ENCODE measurements around the gene SLC12A3.
A peak's percentile ranks its signal among the peaks of the same experiment; 100 is the strongest.
"Not testable (repeated sequence)": the region's sequence is repeated elsewhere in the genome, so short reads cannot be mapped to it uniquely, and the experiment has no call there.

Gene SLC12A3

DNA sequence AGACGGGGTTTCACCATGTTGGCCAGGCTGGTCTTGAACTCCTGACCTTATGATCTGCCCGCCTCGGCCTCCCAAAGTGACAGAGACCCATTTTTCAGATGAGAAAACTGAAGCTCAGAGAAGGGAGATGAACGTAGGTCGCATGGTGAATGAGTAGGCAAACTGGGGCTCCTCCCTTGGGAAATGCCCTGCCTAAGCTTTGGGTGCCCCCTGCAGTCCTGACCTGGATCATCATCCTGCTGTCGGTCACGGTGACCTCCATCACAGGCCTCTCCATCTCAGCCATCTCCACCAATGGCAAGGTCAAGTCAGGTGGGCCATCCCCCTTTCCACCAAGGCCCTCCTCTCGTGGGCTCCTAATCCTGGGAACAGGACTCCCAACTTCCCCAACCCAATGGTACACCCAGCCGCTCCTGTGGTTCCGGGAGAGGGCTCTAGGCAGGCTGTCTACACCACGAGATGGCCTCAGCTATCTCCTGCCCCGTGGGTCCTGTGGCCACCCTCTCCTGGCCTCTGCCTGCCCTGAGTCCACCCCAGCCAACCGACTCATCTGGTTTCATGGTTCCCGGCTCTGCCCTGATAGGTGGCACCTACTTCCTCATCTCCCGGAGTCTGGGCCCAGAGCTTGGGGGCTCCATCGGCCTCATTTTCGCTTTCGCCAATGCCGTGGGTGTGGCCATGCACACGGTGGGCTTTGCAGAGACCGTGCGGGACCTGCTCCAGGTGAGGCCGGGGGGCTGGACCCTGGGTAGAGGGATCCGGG lies 4.7 kb downstream of the SLC12A3 start:
- peak; percentile 38 to 43 for DNase-seq

DNA sequence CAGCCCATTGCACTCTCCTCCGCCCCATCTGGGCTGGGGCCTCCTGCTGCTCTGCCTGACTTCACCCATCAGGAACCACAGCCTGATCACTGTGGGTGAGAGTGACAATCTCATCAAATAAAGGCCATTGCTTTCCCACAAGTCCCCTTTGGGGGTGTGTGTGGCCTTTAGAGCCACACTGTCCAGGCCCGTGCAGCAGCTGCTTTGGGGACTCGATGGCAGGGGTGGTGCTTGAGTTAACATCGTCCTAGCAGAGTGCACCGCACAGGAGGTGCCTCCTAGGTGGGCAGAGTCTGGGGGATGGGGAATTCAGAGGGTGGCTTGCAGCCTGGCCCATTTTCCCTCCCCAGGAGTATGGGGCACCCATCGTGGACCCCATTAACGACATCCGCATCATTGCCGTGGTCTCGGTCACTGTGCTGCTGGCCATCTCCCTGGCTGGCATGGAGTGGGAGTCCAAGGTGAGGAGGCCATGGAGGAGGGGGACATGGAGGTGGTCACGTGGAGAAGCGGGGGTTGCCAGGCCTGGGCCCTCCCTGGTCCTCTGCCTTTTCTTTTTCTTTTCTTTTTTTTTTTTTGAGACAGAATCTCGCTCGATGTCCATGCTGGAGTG lies 5.4 kb downstream of the SLC12A3 start:
- DNase-seq: no peak

DNA sequence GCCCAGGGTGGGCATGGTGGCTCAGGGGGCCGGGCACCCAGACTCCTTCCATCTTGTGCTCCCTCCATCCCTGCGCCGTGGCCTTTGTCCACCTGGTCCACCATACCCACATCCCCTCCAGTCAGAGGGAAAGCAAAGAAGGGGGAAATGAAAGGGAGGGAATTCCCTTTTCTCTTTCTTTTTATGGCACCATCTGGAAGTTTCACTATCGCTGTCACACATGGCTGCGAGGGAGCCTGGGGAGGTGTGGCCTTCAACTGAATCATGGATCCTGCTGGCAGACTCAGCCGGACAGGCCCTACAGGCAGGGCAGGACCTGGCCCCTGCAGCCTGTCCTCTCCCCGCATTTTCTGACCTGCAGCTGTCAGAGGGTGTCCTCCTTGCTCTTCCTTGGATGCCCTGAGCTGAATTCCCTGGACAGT lies 6.2 kb downstream of the SLC12A3 start:
- DNase-seq: no peak

DNA sequence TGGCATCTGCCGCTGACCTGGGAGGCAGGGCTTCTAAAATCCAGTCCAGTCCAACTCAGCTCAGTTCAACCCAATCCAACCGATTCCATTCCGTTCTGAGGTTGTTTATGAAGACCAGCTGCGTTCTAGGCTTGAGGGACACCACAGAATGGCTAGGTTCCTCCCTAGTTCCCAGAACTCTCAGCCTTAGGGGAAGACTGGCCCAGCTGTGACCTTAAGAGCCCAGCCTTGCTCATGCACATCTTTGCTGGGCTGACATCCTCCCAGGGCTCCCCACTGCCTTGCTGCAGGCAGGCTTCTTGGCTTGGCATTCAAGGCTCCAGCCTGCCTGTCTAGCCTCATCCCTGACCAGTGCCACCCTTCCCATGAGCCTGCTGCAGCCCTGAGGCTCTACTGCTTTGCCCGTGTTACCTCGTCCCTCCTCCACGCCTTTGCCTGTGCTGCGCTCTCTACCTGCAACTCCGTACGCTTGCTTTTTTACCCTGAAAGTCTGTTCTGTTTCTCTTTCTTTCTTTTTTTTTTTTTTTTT lies 7.9 kb downstream of the SLC12A3 start:
- no peak for DNase-seq

DNA sequence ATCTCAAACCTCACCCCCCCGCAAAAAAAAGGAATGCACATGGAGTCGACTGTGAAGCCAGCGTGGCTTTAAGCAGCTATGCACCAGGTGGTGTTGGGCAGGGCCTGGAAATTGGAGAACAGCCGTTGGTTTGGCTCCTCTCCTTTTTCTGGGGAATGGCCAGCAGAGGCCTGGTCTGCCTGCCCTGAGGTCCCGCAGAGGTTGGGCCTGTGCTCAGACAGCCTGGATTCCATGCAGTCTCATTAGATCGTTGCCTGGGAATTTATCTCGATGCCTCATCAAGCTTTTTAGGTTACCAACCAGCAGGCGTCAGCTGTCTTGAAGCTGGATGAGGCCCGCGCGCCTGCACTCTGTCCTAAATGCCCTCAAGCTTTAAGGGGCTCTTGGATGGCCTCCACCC lies 9.8 kb downstream of the SLC12A3 start:
- no peak for DNase-seq

DNA sequence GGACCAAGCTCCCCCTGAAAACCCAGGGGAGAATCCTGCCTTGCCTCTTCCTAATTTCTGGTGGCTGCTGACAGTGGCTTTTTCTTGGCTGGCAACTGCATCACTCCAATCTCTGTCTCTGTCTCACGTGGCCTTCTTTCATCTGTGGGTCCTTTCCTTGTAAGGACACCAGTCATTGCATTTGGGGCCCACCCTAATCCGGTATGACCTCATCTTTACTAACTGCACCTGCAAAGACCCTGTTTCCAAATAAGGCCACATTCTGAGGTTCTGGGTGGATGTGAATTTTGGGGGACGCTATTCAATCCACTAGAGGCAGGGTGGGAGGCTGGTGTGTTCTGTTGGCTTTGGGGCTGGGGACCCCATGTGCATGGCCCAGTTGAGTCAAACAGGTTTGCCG lies 11.0 kb downstream of the SLC12A3 start:
- DNase-seq: no peak

DNA sequence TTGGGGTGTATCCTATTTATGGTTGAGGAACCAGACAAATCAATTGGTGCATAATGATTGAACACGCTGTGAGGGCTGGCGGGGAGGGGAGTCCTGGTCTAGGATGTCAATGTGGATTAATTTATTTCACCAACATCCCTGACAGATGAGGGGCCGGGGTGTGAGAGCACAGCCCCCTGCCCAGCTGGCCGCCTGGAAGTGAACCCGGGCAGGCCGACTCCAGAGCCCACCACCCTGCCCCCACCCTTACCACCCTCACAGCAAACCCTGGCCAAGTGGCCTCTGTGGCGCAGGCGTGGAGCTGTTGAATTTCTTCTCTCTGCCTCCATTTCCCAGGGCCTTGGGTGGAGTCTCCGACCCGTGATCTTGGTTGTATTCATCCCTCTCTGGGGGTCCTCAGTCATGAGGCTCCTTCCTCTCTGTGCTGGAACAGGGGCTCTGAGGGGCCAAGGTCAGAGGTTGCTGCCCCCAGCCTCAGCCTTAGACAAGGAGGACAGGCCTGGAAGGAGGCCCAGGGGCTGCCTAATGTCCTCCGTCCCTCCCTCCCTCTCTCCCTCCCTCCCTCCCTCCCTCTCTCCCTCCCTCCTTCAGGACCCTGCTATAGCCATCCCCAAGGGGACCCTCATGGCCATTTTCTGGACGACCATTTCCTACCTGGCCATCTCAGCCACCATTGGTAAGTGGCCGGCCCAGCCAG lies 12.6 kb downstream of the SLC12A3 start:
- DNase-seq: no peak

DNA sequence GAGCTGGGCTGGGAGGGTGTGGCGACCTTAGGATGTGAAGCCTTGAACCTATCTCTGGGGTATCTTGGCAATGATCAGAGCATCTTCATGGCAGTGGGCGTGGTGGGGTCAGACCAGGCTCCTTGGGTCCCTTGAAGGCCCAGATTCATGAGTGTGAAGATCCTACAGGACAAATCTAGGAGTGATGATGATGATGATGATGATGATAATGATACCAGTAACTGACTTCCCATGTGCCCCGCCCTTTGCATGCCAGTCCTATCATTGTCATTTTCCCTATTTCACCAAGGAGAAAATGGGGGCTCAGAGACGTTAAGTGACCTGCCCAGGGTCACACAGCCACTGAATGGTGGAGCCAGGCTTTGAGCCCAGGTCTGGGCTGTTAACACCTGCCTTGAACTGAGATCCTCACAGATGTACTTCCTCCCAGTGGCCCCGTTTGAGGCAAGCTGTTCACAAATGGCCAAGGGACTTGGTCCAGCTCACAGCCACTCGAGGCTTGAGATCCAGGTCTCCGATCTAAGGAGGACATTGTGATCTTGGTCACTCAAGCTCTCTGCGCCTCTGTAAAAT lies 13.4 kb downstream of the SLC12A3 start:
- no peak for DNase-seq

DNA sequence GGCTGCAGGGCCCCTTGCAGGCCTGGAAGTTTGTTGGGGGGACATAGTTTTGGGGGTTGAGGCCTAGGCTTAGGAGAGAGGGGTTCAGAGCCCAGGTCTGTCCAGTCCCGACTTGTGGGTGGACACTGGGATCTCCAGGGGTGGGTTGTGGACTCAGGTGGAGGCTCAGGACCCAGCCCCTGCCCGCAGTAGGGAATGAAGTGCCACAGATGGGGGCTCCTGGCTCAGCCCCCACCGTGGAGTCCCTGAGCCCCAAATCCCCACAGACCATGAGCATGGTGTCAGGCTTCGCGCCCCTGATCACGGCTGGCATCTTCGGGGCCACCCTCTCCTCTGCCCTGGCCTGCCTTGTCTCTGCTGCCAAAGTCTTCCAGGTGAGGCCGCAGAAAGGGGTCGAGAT lies 14.3 kb downstream of the SLC12A3 start:
- DNase-seq: no peak

DNA sequence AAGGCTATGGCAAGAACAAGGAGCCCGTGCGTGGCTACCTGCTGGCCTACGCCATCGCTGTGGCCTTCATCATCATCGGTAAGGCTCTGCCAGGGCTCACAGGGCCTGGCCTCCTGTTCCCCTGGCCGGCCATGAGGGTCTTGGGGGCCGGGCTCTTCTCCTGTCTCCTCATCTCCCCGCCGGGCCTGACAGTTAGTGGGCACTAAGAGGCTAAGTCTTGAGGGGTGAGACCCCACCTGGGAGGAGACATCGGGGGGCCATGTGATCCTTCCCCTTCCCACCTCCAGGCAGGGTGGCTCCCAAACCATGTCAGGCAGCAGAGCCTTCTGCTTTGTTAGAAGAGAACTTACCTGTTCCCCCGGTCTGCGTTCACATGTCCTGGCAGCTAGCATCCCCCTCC lies 15.2 kb downstream of the SLC12A3 start:
- no peak for DNase-seq

DNA sequence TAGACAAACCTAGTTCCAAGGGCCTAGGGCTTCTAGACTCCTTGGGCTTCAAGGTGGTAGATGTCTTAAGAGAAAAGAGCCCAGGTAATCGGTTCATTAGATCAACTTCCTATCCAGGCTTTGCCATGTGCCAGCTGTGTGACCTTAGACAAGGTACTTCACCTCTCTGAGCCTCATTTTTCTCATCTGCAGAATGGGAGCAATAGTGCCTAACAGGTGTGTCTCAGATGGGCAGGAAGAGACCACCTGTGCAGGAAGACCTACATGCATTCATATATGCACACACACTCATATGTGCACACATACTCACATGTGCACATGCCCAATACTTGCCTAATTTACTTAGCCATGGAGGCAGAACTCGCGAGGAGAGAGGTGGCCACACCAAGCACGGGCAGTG lies 15.7 kb downstream of the SLC12A3 start:
- DNase-seq: no peak

DNA sequence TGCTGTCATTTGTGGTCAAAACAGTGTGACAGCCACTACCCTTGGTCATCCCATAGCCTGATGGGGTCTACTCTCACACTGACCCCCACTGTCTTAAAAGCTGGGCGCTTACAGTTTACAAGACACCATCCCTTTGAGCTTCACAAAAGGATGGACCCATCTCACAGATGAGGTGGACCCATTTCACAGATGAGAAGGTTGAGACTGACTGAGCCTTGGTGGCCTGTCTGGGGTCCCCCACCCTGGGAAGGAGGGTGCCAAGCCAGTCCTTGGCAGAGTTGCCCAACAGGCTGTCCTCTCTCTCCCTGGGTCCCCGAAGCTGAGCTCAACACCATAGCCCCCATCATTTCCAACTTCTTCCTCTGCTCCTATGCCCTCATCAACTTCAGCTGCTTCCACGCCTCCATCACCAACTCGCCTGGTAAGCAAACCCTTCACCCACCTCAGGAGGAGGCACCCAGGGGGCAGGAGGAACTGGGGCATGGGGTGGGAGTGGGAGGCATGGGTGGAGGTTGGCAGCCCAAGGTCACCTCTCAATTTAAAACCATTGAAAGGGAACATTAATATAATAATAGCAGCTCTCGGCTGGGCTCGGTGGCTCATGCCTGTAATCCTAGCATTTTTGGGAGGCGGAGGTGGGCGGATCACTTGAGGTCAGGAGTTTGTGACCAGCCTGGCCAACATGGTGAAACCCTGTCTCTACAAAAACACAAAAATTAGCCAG lies 17.2 kb downstream of the SLC12A3 start:
- no peak for DNase-seq

DNA sequence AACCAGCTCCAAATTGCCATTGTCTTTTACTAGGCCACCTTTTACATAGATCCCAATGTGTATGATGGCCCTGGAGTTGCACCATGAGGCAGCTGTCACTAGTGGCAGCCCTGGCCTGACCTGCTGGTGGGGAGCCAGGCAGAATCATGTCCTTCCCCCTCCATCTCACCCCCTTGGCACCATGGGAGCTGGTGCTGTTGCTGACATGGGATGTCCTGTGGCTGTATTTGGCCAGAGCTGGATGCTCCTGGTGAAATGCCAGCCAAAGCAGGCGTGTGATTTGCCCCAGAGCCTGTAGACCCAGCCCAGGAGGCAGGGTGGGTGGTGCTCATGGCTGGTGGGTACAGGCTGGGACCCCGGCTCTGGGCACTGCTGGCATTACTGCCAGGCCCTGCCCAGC lies 18.6 kb downstream of the SLC12A3 start:
- DNase-seq: no peak

DNA sequence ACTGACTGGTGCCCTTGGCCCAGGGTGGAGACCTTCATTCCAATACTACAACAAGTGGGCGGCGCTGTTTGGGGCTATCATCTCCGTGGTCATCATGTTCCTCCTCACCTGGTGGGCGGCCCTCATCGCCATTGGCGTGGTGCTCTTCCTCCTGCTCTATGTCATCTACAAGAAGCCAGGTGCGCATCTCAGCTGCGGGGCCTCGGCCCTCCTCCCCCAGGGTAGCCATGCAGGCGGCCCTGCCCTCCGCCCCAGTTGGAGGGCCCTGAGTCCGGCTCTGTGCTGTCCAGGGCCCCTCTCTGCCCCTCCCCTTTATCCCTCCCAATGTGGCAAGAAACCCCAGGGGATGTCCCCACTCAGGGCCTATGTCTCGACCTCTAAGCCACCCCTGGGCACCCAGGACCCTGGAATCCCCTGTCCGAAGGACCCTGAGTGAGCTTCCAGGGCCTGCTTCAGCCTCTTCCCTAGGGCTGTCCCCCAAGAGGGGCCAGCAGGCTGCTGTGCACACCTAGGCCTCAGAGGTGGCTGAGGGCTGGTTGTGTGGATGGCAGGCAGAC lies 19.1 kb downstream of the SLC12A3 start:
- no peak for DNase-seq

DNA sequence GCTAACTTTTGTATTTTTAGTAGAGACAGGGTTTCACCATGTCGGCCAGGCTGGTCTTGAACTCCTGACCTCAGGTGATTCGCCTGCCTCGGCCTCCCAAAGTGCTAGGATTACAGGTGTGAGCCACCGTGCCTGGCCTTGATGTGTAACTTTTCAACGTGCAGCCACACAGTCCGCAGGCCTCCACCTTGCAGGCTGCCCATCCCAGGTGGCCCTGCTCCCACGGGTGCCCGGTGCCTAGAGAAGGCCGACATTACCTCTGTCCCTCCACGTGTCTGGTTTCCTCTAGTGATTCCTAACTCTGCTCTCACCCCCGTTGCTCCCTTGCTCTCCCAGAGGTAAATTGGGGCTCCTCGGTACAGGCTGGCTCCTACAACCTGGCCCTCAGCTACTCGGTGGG lies 19.9 kb downstream of the SLC12A3 start:
- not testable (repeated sequence) for DNase-seq

DNA sequence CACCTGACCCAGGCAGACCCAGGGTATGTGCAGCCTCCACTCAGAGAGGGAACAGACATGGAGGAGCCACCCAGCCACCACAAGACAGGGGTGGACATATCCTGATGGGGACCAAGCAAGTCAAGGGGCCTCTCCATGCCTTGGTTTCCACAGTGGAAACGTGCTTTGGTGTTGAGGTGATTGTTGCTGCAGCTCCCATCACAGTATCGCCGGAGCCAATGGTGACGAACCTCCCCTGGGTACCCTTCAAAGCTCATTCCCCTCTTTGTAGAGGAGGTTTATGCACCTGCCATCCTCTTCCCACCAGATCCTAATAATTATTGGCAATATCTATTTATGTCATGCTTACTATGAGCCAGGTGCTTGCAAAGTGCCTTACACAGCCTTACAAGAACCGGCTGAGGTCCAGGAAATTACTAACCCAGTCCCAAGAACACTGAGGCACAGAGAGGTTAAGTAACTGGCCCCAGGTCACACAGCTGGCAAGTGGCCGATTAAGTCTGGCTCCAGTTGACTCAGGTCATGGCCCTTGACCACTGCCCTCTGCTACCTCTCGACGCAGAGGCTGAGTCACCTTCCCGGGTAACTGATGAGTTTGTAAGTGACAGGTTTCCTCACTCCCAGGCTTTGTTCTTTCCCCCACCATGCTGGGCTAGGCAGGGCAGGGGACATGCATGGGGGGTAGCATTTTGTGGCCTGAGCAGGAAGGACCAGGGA lies 20.6 kb downstream of the SLC12A3 start:
- no peak for DNase-seq

DNA sequence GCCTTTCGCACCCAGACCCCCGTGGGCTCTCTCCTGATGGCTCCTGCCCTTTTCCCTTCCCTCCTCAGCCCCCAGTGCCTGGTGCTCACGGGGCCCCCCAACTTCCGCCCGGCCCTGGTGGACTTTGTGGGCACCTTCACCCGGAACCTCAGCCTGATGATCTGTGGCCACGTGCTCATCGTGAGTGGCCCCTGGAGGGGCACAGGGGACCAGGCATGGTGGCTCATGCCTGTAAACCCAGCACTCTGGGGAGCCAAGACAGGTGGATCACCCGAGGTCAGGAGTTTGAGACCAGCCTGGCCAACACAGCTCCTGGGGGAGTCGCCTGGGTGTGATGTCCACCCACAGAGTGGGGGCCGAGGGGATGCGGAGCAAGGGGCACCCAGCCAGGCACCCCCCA lies 21.3 kb downstream of the SLC12A3 start:
- no peak for DNase-seq

DNA sequence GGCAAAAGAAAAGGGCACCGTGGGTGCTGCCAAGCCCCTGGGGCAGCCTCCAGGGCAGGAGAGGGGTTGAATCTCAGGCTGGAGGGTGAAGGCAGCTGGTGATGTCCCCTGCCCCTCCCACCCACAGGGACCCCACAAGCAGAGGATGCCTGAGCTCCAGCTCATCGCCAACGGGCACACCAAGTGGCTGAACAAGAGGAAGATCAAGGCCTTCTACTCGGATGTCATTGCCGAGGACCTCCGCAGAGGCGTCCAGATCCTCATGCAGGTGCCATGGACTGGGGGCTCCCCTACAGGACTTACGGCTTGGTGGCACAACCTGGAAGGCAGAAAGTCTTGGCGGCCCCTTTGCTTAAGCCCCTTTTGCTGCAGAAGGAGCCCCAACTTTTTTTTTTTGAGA lies 21.8 kb downstream of the SLC12A3 start:
- DNase-seq: no peak

DNA sequence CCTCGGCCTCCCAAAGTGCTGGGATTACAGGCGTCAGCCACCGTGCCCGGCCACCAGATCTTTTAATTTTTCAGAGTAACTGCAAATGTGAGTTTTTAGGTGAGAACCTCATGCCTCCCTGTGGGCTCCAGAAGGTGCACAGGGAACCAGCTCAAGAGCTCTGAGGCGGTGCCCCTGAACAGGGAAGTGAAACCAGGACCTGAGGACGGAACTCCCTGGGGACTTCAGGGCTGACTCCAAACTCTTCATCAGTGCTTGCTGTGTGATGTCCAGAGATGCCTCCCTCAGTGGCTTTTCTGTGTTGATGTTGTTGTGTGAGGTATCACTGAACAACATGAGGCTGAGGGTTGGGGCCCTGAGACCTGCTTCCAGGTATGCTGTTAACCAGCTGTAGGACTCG lies 23.8 kb downstream of the SLC12A3 start:
- no peak for DNase-seq

DNA sequence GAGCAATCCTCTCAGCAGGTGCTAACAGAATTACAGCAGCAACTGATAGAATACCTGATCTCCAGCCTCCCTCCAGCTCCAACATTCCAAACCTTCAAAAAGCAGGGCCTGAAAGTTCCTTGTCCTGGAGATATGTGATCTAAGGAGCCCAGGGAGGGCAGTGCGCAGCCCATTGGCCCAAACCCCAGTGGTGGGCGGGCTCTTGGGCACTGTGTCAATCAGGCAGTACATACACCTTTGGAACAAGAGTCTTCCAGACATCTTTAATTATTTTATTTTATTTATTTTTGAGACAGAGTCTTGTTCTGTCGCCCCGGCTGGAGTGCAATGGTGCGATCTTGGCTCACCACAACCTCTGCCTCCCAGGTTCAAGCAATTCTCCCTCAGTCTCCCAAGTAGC lies 24.2 kb downstream of the SLC12A3 start:
- DNase-seq: no peak

DNA sequence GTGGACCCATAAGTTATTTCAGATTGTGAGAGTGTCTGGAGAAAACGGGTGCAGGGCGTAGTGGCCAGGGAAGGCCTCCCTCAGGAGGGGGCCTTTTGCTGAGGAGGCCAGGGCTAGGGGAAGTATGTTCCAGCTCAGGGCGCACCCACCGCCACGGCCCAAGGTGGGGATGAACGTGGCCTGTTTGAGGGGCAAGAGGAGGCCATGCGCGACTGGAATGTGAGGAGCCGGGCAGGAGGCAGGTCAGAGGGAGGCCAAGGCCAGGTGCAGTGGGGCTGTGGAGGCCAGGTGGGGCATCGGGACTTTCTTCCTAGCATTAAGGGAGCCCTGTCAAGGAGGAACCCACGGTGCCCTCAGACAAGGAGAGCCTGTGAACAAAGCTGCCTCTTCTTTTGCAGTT lies 26.7 kb downstream of the SLC12A3 start:
- no peak for DNase-seq

DNA sequence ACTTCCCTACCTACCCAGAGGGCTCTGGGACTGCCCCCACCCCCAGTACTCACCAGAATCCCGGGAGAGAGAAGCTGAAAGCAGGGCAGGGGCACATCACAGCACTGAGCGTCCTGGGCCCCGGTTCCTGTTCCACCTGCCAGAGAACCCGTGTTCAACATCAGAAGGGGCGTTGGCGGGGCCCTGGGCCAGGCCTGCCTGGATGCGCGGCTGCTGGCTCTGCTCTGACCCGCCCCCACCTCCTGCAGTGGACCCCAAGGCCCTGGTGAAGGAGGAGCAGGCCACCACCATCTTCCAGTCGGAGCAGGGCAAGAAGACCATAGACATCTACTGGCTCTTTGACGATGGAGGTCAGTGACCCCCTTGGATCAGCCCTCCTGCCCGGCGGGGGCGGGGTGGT lies 27.7 kb downstream of the SLC12A3 start:
- DNase-seq: no peak

Measured in stimulated activated CD4-positive, alpha-beta T cell treated with anti-CD3 and anti-CD28 coated beads, Interleukin-2, amount 100 ng/mL, for 24 hours (primary cell).